NCI-H510A treated with DMSO at 0.1 percent for 48 hours (cell line): ENCODE data around the gene ANK3.

Experiments
- DNase-seq: peaks from one replicate; lab custom pipeline; 2025; lab: John Stamatoyannopoulos, UW

The ANK3 gene

DNA sequence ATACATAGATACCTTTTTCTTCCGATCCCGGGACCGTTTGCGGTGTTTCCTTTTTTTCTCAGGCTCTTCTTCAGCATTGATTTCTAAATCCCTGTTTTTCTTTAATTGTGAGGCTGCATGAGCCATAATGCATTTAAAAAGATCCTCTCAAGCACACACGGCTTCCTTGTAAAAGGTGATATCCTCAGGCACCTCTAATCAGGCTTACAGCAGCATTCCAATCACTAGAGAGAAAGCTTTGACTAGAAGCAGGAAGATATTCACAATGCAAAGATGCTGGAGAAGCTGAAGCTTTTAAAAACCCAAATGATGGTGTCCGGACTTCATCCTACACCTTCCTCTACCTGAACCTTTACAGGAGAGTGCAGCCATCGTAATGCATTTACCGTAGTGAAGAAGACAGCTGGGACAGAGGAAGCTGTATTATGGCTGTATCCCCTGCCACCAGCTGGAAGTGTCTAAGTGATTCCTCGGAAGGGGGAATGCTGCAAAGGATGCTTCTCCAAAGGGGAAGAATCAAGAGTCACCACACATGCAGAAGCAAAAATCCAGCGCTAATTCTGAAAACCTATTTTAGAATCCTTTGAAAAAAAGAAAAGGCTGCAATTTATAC lies at the start of gene ANK3:
Gene ANK3 (minus strand): TSS at position 463 of the 613 bp plus-strand sequence. CDS start 337 bp downstream, at position 126.
- DNase-seq, result no peak

DNA sequence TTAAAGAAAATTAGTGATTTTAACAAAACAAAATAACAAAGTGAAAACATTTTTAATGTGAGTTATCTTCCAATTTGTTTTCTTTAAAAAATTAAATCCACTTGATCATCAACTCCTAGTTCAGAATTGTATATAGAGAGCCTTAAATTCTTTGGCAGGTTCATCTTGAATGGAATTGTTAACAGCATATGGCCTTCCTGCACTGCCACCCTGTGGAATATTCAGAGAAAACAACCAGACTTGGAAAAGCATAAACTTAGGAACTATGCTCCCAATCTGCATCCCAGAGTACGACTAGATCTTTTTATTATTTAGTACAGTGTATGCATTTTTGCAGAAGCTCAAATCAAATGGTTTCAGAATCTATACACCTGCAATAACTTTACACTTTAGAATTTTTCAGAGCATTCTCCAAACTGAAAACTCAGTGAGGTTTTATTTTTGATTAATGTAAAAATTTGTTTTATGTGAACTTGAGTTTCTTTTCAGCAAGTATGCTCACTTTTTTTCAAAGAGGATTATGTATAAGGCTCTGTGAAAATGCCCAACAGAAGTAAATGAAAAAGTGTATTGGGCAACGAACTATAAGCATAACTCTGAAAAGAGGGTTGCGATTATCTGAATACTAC lies 44.9 kb upstream of the ANK3 start:
- peak; percentile 24 for DNase-seq

DNA sequence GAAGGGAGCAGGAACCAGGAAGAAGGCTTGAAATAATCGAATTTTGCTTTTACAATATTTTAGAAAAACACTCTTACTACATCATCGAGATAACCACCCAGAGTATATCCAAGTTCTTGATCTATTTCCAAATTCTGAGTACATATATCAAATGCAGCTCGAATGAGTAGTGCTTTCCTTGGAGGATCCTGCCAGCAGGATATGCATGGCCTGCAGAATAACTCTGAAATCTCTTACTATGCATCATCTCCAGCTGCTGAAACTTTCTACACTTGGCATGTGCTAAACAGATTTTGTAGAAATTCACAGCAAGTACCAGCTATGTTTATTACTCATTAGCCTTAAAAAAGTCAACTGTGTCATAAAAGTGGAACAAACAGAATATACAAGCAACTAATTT lies 44.0 kb upstream of the ANK3 start:
- DNase-seq, result no peak

DNA sequence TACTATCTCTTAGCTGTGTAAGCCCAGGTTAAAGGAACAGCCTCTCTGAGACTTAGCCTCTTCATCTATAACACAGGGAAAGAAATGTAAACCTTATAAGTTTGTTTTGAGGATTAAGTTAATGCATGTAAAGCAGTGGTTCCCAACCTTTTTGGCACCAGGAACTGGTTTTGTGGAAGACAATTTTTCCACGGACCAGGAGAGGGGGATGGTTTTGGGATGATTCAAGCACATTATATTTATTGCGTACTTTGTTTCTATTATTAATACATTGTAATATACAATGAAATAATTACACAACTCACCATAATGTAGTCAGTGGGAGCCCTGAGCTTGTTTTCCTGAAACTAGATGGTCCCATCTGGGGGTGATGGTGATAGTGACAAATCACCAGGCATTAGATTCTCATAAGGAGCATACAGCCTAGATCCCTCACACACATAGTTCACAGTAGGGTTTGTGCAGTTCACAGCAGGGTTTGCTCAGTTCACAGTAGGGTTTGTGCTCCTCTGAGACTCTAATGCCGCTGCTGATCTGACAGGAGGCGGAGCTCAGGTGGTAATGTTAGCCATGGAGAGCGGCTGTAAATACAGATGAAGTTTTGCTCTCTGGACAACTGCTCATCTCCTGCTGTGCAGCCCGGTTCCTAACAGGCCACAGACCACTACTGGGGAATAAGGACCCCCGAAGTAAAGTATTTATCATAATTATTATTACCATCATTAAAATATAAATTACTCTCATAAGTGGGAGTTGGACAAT lies 41.3 kb upstream of the ANK3 start:
- no peak for DNase-seq

DNA sequence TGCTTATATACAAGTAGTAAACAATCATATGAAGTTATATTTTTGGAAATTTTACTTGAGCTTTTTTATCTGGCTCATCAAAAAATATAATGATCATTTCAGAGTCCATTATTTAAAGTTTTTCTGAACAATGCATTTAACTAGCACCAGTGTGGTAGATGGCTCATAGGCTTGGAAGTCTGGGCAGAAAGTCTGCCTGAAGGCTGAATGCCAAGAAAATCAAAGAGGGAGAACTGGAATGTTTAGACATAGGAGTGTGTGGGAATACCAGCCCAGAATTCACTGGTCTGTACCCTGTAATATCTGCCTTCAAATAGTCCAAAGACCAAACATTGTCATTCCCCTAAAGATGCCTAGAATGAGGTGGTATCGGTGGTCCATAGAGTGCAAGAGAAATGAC lies 40.3 kb upstream of the ANK3 start:
- no peak for DNase-seq

DNA sequence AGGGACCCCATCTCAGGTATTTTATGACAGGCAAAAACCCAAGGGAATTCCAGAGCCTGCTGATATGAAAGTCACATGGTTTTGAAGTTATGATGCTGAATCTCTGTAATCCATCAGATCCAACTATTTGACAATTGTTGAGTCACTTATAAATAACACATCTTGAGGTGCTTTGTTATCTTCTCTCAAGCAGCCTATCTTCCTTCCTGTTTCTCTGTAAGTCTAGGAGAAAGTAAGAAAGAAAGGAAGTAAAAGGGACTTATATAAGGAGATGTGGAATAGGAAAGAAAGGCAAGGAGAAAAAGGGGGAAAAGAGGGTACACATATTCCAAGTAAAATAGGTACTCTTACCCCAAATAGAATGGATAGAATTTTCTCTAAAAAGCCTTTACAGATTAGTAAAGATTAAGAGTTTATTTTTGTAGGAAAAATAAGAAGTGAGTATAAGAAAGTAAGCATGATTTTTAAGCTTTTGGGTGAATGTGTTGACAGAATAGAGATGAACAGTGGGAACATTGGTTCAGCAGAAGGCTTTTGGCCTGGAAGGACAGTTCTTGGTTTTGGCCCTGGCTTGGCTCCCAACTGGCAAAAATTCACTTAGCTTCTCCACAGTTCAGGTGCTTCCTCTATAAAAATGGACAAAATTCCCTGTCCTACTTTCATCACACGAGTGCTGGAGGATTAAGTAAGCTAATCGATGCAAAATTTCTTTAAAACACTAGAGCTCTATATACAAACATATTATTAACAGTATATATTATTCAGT lies 39.6 kb upstream of the ANK3 start:
- DNase-seq, result no peak

DNA sequence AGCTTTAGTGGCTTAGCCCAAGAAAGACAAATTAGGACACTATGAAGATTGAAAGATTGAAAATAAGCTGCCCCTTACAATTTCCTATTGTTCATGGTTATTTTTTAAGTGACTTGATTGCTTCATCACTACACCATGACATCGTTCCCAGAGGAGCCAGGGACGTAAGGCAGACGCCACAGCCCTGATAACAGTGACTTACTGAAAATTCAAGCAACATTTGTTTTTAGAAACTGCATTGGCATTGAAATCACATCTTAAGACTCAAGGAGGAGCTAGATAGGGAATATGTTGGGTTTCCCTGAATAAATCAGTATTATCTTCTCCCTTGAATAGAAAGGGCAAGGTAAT lies 38.7 kb upstream of the ANK3 start:
- DNase-seq, result no peak

DNA sequence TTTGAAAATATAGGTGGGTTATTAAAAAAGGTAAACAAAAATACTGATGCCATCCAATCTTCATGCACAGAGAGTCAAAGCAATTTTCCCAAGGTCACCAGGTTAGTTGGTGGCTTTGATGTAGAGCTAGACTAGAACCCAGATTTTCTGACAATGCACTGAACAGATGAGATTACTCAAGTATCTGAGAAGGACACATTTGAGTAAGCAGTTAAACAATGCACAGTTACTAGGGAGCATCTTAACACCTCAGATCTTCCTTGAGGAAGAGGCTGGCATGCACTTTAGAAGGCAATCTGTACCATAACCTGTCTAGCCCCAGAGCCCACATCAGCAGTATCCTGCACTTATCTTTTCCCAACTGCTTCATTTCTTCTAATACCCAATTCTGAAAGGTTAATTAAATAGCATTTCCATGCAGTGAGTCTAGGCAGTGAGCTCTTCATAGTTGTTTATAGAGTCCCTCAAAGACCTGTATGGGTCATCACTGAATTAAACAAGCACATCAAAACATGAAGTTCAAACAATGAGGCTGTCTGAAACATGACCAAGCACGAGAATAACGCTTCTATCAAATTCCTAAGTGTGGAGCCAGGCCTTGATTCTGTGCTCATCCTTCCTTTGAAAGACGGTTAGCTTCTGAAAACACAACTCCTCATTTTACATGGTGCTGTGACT lies 38.2 kb upstream of the ANK3 start:
- DNase-seq, result no peak

DNA sequence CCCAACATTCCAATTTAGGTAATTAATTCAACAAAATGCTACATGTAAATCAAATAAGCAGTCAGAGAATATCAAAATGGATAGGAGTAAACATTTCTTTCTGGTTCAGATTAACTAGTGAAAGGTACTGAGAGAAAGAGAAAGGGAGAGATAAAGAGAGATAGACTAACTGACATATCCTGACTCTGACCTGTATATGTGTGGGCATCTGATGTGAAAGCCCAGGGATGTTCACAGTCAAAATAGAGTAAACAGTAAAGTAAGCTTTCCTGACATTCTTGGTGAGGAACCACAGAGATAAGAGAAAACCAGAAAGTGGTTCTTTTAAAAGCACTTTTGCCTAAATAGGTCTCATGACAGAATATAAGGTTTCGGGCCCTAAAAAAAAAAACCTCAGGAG lies 37.5 kb upstream of the ANK3 start:
- no peak for DNase-seq

DNA sequence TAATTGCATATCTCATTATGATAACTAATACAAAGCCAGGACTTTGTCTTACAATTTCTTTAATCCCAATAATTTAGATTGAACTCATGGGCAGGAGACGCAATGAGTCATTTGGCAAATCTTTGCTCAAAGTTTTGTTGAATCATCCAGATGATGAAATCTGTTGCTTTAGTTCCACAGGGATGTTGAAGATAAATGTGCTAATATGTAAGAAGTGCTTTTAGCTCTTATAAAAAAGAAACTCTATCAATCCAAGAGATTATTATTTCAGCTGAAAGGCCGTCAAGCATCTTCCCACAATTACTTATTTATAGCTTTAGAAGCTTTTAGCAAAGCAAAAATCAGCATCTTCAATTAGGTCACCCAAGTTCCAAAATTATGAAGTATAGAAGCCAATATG lies 36.8 kb upstream of the ANK3 start:
- no peak for DNase-seq

DNA sequence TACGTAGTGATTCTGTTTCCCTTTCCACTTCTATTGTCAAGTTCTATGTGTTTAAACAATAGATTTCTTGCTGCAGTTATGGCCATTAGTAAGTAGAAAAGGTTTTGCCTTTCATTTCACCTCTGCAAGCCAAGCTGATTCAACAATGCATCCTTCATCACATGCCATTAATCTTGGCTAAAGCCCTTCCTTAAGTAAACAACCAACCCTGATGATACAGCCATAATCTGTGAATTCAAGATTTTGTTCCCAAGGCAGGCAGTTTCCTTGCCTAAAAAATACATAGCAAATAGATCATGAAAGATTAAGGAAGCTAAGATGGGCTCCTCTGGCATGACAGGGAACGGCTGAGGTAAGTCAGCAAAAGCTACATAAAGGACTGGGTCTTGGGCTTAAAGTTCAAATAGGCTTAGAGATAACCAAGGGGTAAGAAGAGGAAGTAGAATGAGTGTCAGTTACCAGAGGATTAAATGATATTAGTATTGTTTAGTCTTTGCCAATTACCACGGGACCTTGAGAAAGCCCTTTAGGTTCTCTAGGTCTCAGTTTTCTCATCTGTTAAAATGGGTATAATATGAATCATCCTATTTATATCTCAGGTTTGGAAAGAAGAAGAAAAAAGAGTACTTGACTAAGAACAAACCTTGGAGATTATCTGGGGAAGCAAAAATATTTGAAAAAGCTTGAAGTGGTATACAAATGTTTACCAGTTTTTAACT lies 35.9 kb upstream of the ANK3 start:
- DNase-seq, result no peak

DNA sequence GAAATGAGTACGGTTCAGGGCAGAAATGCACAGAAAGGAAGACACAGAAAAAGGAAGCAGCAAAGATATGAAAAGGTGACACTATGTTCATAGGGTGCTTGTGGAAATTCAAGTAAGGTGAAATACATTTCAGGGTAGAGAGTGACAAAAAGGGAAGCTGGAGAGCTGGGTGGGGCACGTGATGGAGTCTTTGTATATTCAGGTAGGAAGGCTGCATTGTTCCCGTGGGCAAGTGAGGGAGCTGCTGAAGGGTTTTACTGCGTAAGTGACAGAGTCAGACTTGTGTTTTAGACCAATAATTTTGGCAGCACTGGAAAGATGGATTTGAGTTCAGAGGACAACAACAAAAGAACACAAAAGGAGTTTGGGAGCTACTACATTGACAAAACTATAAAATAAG lies 35.3 kb upstream of the ANK3 start:
- DNase-seq, result no peak

DNA sequence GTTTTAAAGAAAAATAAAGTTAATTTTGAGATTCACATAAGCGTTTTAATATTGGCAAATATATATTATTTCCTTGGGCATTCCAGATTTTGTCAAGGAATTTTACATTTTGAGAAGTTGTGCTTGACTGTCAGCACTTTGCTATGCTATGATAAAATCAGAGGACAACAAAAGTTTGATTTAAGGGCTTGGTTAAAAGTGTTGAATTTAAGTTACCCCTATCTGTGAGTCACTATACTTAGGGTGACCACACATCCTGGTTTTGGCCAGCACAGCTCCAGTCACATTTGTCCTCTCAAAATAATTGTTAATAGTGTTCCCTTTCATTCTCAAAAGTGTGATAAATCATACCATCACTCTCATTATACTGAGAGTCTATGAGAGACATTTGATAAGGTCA lies 34.2 kb upstream of the ANK3 start:
- no peak for DNase-seq

DNA sequence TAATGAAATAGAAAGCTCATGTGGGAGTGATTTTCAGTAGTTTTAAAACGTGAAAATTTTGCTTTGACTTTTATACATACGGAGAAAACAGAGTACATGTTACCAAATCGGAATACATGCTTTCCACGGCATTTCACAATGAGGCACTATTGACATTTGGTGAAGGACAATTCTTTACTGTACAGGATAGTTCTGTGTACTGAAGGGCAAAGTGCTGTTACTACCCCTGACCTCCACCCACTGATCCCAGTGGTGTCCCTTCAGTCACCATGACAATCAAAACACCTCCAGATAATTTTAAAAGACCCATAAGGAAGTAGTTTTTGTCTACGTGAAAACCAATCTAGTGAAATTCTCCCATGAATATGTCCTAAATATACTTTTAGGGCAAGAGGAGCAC lies 33.1 kb upstream of the ANK3 start:
- DNase-seq, result no peak

DNA sequence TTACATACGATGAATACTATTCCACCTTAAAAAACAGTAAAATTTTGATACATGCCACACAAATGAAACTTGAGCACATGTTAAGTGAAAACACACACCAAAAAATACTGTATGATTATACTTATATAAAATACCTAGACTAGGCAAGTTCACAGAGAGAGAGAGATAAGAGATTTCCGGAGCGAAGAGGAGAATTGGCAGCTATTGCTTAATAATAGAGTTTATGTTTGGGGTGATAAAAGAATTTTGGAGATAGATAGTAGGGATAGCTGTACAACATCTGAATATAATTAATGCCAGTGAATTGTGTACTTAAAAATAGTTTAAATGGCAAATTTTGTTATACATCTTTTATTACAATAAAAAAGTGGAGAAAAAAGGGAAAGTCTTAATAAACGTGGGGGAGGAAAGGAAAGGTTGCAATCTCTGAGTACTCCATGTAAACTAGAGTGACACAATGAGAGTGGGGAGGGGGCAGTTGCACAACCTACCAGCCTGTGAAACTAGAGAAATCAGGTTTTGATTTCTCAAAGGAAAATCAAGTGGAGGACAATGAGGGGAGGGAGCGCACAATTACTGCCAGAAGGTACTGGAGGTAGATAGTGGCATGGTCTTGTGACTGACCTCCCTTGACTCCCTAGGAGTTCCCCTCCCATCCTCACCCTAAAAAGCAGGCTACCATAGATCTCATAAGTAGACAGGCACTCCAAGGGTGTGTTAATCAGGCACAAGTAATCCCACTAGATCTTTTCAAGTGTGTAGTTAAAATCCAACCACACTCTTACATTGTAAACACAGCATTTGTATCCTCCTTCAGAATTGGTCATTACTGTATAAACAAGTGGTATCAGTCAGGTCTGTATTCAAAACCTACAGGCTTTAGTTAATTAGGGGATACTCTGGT lies 31.6 kb upstream of the ANK3 start:
- DNase-seq, result no peak

DNA sequence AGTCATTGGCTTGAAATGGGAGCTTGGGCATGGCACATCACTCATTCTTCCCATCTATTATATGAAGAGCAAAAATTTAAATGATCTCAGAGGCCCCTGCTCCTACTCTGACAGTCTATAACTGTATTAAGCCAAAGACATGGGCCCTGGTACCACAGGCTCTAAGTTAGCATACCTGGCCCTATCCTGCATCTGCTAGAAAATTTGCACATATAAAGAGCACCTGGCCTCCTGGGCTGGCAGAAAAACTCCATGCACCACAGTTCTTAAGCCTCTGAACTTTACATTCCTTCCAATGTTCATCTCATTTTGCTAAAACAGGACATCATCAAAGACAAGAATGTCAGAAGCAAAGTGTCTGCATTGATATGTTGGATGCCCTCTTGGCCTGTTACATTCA lies 29.6 kb upstream of the ANK3 start:
- DNase-seq, result no peak

DNA sequence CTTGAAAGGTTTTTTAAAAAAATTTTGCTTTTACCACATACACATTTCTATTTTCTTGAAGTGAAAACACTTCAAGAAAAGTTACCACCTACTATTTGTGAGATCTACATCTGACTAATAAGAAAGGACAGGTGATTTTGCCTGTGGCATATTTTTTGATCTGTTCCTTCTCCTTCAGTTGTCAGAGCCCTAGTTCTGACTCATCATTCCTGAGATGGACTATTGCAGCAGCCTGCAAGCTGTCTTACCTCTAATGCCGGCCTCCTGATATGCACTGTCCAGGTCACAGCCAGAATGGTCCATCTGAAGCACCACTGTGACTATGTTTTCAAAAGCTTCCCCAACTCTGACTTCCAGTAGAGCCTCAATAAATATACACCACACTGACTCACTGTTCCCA lies 28.2 kb upstream of the ANK3 start:
- DNase-seq, result no peak

DNA sequence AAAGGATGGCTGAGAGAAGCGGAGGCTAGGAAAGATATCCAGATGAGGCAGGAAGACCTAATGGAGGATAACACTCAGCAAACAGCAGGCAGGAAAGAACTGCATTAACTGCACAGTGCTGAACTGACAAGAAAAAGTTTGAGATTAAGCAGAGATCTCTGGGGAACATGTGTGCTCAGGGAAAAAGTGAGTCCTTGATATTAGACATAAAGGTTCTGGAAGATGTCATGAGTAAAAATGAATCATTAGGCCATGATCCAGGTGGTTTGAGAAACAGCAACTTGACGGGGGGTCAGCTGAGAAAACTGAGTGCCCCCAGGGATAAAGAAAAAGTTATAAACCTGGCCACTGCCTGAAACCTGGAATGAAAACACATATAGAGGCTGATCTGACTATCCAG lies 27.3 kb upstream of the ANK3 start:
- DNase-seq, result no peak

DNA sequence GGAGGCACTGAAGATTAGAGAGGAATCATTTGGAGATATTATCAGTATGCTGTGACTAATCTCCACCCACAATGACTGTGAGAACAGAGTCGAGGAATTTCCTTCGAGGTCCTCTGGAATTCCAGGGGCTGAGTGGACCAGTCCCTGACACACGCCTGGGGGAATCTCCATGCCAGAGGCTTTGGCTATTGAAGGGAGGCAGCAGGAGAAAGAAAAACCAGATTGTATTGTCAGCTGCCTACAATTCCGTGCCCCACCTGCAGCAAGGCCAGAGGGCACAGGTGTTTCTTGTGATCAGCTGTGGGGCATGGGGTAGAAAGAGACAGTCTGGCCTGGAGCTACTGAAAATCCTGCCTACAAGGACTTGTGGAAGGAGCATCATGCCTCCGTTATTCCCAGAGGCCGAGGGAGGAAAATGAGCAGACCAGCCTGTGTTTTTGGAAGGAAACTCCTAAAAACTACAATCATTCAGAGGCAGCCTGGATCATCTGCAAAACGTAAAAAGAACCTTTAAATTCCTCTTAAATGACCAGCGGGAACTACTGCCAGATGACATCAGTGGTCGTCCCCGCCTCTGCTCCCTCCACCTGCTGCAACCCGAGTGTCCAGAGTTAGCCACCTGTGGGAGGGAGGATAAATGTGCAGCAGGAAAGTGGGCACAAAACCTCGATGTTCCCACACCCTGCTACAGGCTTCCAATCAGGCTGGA lies 25.4 kb upstream of the ANK3 start:
- no peak for DNase-seq

DNA sequence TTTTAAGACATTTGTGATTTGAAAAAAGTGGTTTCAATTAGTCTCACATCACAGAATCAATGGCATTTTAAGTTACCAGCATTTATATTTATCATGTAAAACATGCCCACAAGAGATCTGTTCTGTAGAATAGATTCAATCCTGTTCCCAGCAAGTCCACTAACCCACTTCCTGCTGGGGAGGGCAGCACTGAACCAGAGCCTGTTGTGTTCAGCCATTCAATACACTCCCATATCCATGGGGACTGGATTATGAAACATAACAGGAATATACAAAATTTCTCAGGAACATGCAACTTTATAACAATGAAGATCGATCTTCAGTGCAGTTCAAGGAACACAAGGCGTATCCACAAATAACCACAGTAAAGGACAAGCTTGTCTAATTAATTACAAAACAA lies 24.4 kb upstream of the ANK3 start:
- DNase-seq, result no peak
